AG10803 (cell line): Measurements from ENCODE around the gene TENM3.

Source experiments
- DNase-seq: peaks from one replicate; pipeline ENCODE4 v3.0.0; 2010; ENCODE audit warnings: low read depth
- H3K4me3 ChIP-seq: 2 replicates; pipeline ENCODE4 v1.5.1; 2011; ENCODE audit warnings: mild to moderate bottlenecking, low read length, control low read depth
- CTCF ChIP-seq: conservative IDR thresholded peaks from 2 replicates; pipeline ENCODE4 v1.5.1; 2011; ENCODE audit warnings: mild to moderate bottlenecking, low read length, control low read depth, inconsistent platforms

TENM3 gene

DNA sequence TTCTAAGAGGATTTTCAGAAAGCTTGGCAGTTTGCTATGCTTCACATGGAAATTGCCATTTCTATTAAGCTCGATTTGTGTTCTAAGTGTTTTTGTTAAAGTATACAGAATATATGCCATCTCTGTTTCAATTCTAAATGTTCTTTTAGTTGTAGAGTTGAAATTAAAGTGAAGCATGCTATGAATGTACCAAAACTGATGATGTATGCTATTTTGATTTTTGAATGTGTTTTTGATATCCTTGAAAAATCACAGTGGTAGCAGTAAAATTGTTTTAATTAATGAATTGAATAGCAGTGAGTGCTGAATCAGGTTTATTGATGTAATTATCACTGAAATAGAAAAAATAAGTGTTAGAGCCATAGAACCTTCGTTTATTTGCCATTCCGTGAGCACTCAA lies 110.9 kb downstream of the TENM3 start:
- DNase-seq: no peak
- TF ChIP-seq CTCF: no peak
- H3K4me3 ChIP-seq: no peak overlapping the region

DNA sequence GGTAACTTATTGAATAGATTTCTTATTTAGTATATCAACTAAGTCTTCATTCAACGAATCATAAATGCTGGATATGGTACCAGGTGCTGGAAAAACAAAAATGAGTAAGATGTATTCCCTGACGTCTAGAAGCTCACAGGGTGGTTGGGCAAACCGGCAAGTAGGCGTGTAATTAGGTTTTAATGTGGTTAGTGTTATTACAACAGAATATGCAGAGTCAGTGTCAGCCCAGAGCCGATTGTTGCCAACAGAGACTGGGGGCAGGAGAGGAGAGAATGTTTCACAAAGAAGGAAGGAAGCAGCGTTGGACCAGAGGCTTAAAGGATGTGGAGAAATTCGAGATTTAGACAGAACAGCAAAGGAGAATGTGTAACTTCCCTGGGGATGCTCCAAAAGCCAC lies 111.7 kb downstream of the TENM3 start:
- peak; percentile 71 for DNase-seq
- H3K4me3 ChIP-seq: no peak overlapping the region
- TF ChIP-seq CTCF: no peak

DNA sequence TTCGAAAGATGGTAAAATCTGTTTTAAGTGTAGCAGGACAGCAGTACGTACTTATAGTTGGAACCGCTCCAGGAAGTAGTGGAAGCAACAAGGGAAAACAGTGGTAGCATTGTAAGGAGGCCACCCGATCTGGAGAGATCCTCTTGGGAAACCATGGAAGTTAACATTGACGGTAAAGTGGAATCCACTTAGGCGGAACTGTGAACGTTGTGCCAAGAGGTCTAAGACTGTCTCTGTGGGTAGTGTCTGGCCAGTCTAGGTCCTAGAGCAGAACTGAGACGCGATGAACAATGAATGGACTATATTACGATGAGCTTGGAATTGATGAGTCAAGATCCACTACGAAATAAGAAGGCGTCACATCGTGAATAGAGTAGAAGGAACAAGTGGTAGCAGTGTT lies 124.0 kb downstream of the TENM3 start:
- no peak for DNase-seq
- TF ChIP-seq CTCF: no peak
- H3K4me3 ChIP-seq: no peak overlapping the region

- TF ChIP-seq CTCF: no peak
- peak; percentile 55 for DNase-seq
- no peak overlapping the region for H3K4me3 ChIP-seq
These were observed 126.0 kb downstream of the TENM3 start for GRCh38 chr4:182369211-182369610.

DNA sequence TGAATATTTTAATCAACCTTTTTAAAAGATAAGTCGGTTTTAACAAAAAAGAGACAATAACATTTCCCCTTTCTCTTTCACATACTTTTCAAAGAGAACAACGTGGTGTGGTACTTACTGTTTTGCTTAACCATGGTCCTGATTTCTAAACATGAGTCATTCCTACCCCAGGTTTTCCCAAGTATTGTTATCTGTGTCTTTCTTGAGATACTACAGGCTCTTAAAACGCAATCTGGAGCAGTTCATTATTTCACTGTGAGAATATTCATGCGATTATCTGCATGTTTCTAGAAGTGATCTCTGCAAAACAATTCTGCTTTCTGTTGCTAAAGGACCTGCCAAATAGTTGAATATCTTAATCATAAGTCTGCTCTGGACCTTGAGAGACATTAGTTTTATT lies 127.3 kb downstream of the TENM3 start:
- DNase-seq: no peak
- H3K4me3 ChIP-seq: no peak overlapping the region
- TF ChIP-seq CTCF: no peak

GRCh38 chr4:182380771-182381181 lies 137.6 kb downstream of the TENM3 start:
- no peak overlapping the region for H3K4me3 ChIP-seq
- DNase-seq: peak; percentile 58
- TF ChIP-seq CTCF: no peak

- TF ChIP-seq CTCF: no peak
- no peak overlapping the region for H3K4me3 ChIP-seq
- DNase-seq: no peak
These were observed 139.7 kb downstream of the TENM3 start for GRCh38 chr4:182382941-182383340.
